Tibial nerve (tissue), 4 donors: ENCODE data around the gene CFAP20. TPM values are rescaled to one million over a fixed set of nuclear protein-coding genes. Genes with fewer than 3 reads are reported as not detected.

Experiments
- DNase-seq, 2 donors: peaks; one replicate each; pipeline ENCODE4 v3.0.0-alpha.2; 2019; ENCODE audit warnings: low spot score in 2 of 2
- H3K27ac ChIP-seq, 4 donors: fragments of 200-600 bp; sonication (generic) in 3 of 4; one replicate each; pipeline ENCODE4 v1.5.1; 2017 to 2019; ENCODE audit warnings: mild to moderate bottlenecking in 1 of 4
- H3K27me3 ChIP-seq, 2 donors: fragments of 200-600 bp; sonication (generic) in 1 of 2; one replicate each; pipeline versions ENCODE4 v1.5.1 to v1.6.0; 2017 to 2019
- H3K36me3 ChIP-seq, 3 donors: fragments of 200-600 bp; sonication (generic); one replicate each; pipeline ENCODE4 v1.5.1; 2018 to 2019
- H3K4me1 ChIP-seq, 4 donors: fragments of 200-600 bp; sonication (generic) in 3 of 4; one replicate each; pipeline ENCODE4 v1.5.1; 2017 to 2019
- H3K4me3 ChIP-seq, 4 donors: fragments of 200-600 bp; sonication (generic) in 3 of 4; one replicate each; pipeline ENCODE4 v1.5.1; 2017 to 2019; ENCODE audit warnings: mild to moderate bottlenecking in 1 of 4, moderate library complexity in 1 of 4
- H3K9me3 ChIP-seq, 4 donors: fragments of 200-600 bp; sonication (generic) in 3 of 4; one replicate each; pipeline ENCODE4 v1.5.1; 2017 to 2019
- CTCF ChIP-seq, 5 experiments: fragments of 200-600 bp in 3 of 5; fragments of 450-650 bp in 2 of 5; sonication (generic) in 3 of 5; IDR thresholded peaks; one replicate each; pipeline ENCODE4 v1.5.1; 2016 to 2019; ENCODE audit warnings: antibody characterized with exemption in 5 of 5, mild to moderate bottlenecking in 3 of 5, moderate library complexity in 2 of 5
- EP300 ChIP-seq, 2 donors: sonication (generic); formaldehyde crosslinking; IDR thresholded peaks; one replicate each; pipeline ENCODE4 v1.6.1; 2017; ENCODE audit warnings: antibody characterized with exemption in 2 of 2, mild to moderate bottlenecking in 1 of 2
- POLR2A ChIP-seq, 2 donors: fragments of 450-650 bp; IDR thresholded peaks; one replicate each; pipeline ENCODE4 v1.6.1; 2017; ENCODE audit warnings: antibody characterized with exemption in 2 of 2, mild to moderate bottlenecking in 2 of 2, moderate library complexity in 2 of 2
- WGBS, 2 donors: methylation state at CpG; one replicate each; pipeline ENCODE4 v1.1.5; 2018; 5-methylcytosine and 5-hydroxymethylcytosine counted together
- total RNA-seq, 4 donors: library from RNA; depleted of rRNA; stranded (reverse); fragments of >200 nt; gene quantifications; one replicate each; pipeline ENCODE4 v1.1.0, GENCODE V29; 2016

The CFAP20 gene
- total RNA-seq, 4 donors from 2014 or later: 19.9 to 32.4 (median 25.6) TPM

GRCh38 chr16:58152246-58152868, 23.2 kb upstream of the CFAP20 start:
- Histone ChIP-seq H3K4me3 (no peak overlapping the region), H3K36me3 (peaks cover 0 to 5% (median 0%) of the 10 kb centered on the region in 3 donors), H3K27me3 (no peaks in the 10 kb centered on the region), H3K9me3 (no peaks in the 10 kb centered on the region), H3K4me1 (no peaks in the 10 kb centered on the region), H3K27ac (no peak overlapping the region)
- WGBS, 2 donors: 78 to 79% methylated on average over 8 of the region's 8 CpGs
- TF ChIP-seq EP300 (IDR thresholded peaks at IDR 0.05): no peak
- TF ChIP-seq CTCF (IDR thresholded peaks at IDR 0.05): no peak
- TF ChIP-seq POLR2A (IDR thresholded peaks at IDR 0.05): no peak
- DNase-seq: no peak

- TF ChIP-seq POLR2A (IDR thresholded peaks at IDR 0.05) (no peak), EP300 (IDR thresholded peaks at IDR 0.05) (no peak), CTCF (IDR thresholded peaks at IDR 0.05) (no peak)
- no peak overlapping the region for H3K4me3 ChIP-seq
- no peaks in the 10 kb centered on the region for H3K9me3 ChIP-seq
- 45 to 73% methylated on average over 1 of the region's 1 CpG for WGBS, 2 donors
- DNase-seq: no peak
- no peaks in the 10 kb centered on the region for H3K27me3 ChIP-seq
- no peak overlapping the region for H3K27ac ChIP-seq
- H3K36me3 ChIP-seq: no peaks in the 10 kb centered on the region
- H3K4me1 ChIP-seq: no peaks in the 10 kb centered on the region
Measured at GRCh38 chr16:58148526-58148925, 19.3 kb upstream of the CFAP20 start.

- H3K36me3 ChIP-seq: no peaks in the 10 kb centered on the region
- no peak overlapping the region for H3K27ac ChIP-seq
- H3K27me3 ChIP-seq: no peaks in the 10 kb centered on the region
- TF ChIP-seq CTCF (IDR thresholded peaks at IDR 0.05): no peak
- TF ChIP-seq POLR2A (IDR thresholded peaks at IDR 0.05): no peak
- TF ChIP-seq EP300 (IDR thresholded peaks at IDR 0.05): no peak
- WGBS, 2 donors: 91 to 92% methylated on average over 2 of the region's 2 CpGs
- DNase-seq: no peak
- H3K4me1 ChIP-seq: no peaks in the 10 kb centered on the region
- H3K9me3 ChIP-seq: no peaks in the 10 kb centered on the region
- no peak overlapping the region for H3K4me3 ChIP-seq
Measured at GRCh38 chr16:58148099-58148498, 18.9 kb upstream of the CFAP20 start.

- no peak overlapping the region for H3K27ac ChIP-seq
- peaks cover 0 to 30% (median 0%) of the 10 kb centered on the region in 3 donors for H3K36me3 ChIP-seq
- H3K4me3 ChIP-seq: no peak overlapping the region
- DNase-seq: no peak
- H3K27me3 ChIP-seq: no peaks in the 10 kb centered on the region
- no peak for TF ChIP-seq EP300 (IDR thresholded peaks at IDR 0.05)
- TF ChIP-seq CTCF (IDR thresholded peaks at IDR 0.05): no peak
- no peak for TF ChIP-seq POLR2A (IDR thresholded peaks at IDR 0.05)
- H3K4me1 ChIP-seq: no peaks in the 10 kb centered on the region
- H3K9me3 ChIP-seq: peaks cover 0 to 17% (median 2%) of the 10 kb centered on the region in 4 donors
Measured at GRCh38 chr16:58138852-58139251, 9.7 kb upstream of the CFAP20 start.

GRCh38 chr16:58137581-58137980, 8.4 kb upstream of the CFAP20 start:
- 74 to 91% methylated on average over 2 of the region's 2 CpGs for WGBS, 2 donors
- no peak for TF ChIP-seq EP300 (IDR thresholded peaks at IDR 0.05)
- Histone ChIP-seq H3K36me3 (peaks cover 0 to 30% (median 0%) of the 10 kb centered on the region in 3 donors), H3K27me3 (no peaks in the 10 kb centered on the region), H3K27ac (no peak overlapping the region), H3K9me3 (peaks cover 0 to 17% (median 2%) of the 10 kb centered on the region in 4 donors), H3K4me1 (no peaks in the 10 kb centered on the region), H3K4me3 (no peak overlapping the region)
- DNase-seq: no peak
